DND-41 (cell line): Measurements from ENCODE around the gene RABEP1.

Source experiments
- ATAC-seq: fragments of 200-7000 bp; cut with Tn5 transposase; 3 replicates; pipeline ENCODE4 v1.9.1; 2021; ENCODE audit warnings: low read depth; ENCODE audit not compliant: insufficient read depth
- DNase-seq: peaks from one replicate; pipeline ENCODE4 v3.0.0-alpha.2; 2020
- H2AFZ ChIP-seq: 2 replicates; pipeline ENCODE4 v1.6.0; 2012; ENCODE audit warnings: low read depth, low read length
- H3K27ac ChIP-seq: 2 replicates; pipeline ENCODE4 v1.5.1; 2012; ENCODE audit warnings: low read length, inconsistent platforms
- H3K27me3 ChIP-seq: fragments of 200-600 bp; sonication (generic); 2 replicates; pipeline ENCODE4 v1.6.0; 2012; ENCODE audit warnings: low read length, mild to moderate bottlenecking, inconsistent platforms; ENCODE audit not compliant: insufficient read depth, poor library complexity
- H3K36me3 ChIP-seq: 2 replicates; pipeline ENCODE4 v1.5.1; 2012; ENCODE audit warnings: low read length, inconsistent platforms; ENCODE audit not compliant: insufficient read depth
- H3K4me1 ChIP-seq: 2 replicates; pipeline ENCODE4 v1.5.1; 2012; ENCODE audit warnings: mild to moderate bottlenecking, low read length; ENCODE audit not compliant: insufficient read depth
- H3K4me2 ChIP-seq: 2 replicates; pipeline ENCODE4 v1.6.0; 2012; ENCODE audit warnings: mild to moderate bottlenecking, moderate library complexity, low read length, inconsistent platforms; ENCODE audit not compliant: insufficient read depth
- H3K4me3 ChIP-seq, 2 experiments: fragments of 200-600 bp in 1 of 2; shearing (Covaris generic) in 1 of 2; 2 replicates each; pipeline ENCODE4 v1.5.1; 2012 to 2016; ENCODE audit warnings: inconsistent platforms in 2 of 2, low read length in 2 of 2, mild to moderate bottlenecking in 2 of 2, low read depth in 1 of 2, moderate library complexity in 1 of 2
- H3K79me2 ChIP-seq: 2 replicates; pipeline ENCODE4 v1.6.0; 2012; ENCODE audit warnings: low read length, inconsistent platforms; ENCODE audit not compliant: insufficient read depth
- H3K9ac ChIP-seq: 2 replicates; pipeline ENCODE4 v1.6.0; 2012; ENCODE audit warnings: low read depth, mild to moderate bottlenecking, inconsistent platforms, low read length, moderate library complexity
- H3K9me3 ChIP-seq: 2 replicates; pipeline ENCODE4 v1.5.1; 2012; ENCODE audit warnings: low read length, moderate library complexity, mild to moderate bottlenecking, inconsistent platforms; ENCODE audit not compliant: insufficient read depth, severe bottlenecking
- H4K20me1 ChIP-seq: 2 replicates; pipeline ENCODE4 v1.6.0; 2012; ENCODE audit warnings: low read length; ENCODE audit not compliant: insufficient read depth
- CTCF ChIP-seq: IDR thresholded peaks from 2 replicates; pipeline ENCODE4 v1.5.1; 2012; ENCODE audit warnings: borderline replicate concordance, low read length, moderate library complexity, mild to moderate bottlenecking; ENCODE audit not compliant: poor library complexity, severe bottlenecking; ENCODE audit errors: extremely low read depth
- EZH2 ChIP-seq: IDR thresholded peaks from 3 replicates; pipeline ENCODE4 v1.6.1; 2012; ENCODE audit warnings: borderline replicate concordance, low read depth, mild to moderate bottlenecking, moderate library complexity, low read length, inconsistent platforms; ENCODE audit not compliant: severe bottlenecking

The RABEP1 gene

DNA sequence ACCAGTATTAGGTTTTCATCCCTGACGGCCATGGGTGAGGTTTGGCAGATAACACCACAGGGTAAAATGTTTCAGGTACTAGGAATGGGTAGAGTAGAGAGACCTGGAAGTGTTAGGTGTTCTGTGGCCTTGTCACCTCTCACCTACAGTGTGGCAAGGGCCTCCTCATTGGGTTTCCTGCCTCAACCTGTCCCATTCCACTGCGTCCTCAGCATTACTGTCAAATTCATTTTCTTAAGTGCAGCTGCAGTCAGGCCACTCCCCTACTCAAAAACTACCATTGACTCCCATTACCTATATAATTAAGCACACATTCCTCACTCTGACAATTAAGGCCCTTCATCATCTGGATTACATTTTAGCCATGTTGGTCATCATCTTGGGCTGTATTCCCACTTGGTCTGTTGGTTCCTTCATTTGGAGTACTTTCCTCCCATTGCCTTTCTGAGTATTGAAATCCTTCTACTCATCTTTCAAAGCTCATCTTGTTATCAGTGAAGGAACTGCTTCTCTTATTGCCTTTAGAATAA is 72.9 kb downstream of the RABEP1 start:
- Histone ChIP-seq H2AFZ (no peak overlapping the region), H3K4me3 (no peak overlapping the region), H3K79me2 (no peaks in the 10 kb centered on the region), H3K4me1 (no peaks in the 10 kb centered on the region), H3K4me2 (no peak overlapping the region), H3K9me3 (no peaks in the 10 kb centered on the region), H3K9ac (no peak overlapping the region), H3K27ac (no peak overlapping the region), H3K27me3 (no peaks in the 10 kb centered on the region), H4K20me1 (no peaks in the 10 kb centered on the region), H3K36me3 (peaks cover 90% of the 10 kb centered on the region)
- TF ChIP-seq EZH2: no peak
- TF ChIP-seq CTCF: no peak
- ATAC-seq (no peak), DNase-seq (no peak)

GRCh38 chr17:5355421-5356129 is 73.5 kb downstream of the RABEP1 start:
- H4K20me1 ChIP-seq: no peaks in the 10 kb centered on the region
- no peak for TF ChIP-seq EZH2
- TF ChIP-seq CTCF: no peak
- no peak overlapping the region for H3K4me3 ChIP-seq
- no peak for DNase-seq
- H3K79me2 ChIP-seq: no peaks in the 10 kb centered on the region
- H3K36me3 ChIP-seq: peaks cover 89% of the 10 kb centered on the region
- no peak overlapping the region for H3K27ac ChIP-seq
- no peaks in the 10 kb centered on the region for H3K9me3 ChIP-seq
- no peak overlapping the region for H2AFZ ChIP-seq
- H3K4me2 ChIP-seq: no peak overlapping the region
- no peaks in the 10 kb centered on the region for H3K27me3 ChIP-seq
- H3K4me1 ChIP-seq: no peaks in the 10 kb centered on the region
- H3K9ac ChIP-seq: no peak overlapping the region
- no peak for ATAC-seq

- H3K9ac ChIP-seq: no peak overlapping the region
- H3K79me2 ChIP-seq: no peaks in the 10 kb centered on the region
- TF ChIP-seq EZH2: no peak
- TF ChIP-seq CTCF: no peak
These were observed 79.3 kb downstream of the RABEP1 start for GRCh38 chr17:5361426-5361825.

More at GRCh38 chr17:5361426-5361825, 79.3 kb downstream of the RABEP1 start:
- Histone ChIP-seq H3K27ac (no peak overlapping the region), H3K9me3 (no peaks in the 10 kb centered on the region), H4K20me1 (no peaks in the 10 kb centered on the region; the same call in 1 of the 2 replicates), H3K36me3 (peaks cover 80% of the 10 kb centered on the region), H3K4me3 (no peak overlapping the region), H2AFZ (no peak overlapping the region), H3K27me3 (no peaks in the 10 kb centered on the region), H3K4me1 (no peaks in the 10 kb centered on the region), H3K4me2 (no peak overlapping the region)
- no peak for ATAC-seq
- no peak for DNase-seq
